ENCODE data around the gene GSTP1. TPM values are rescaled to one million over a fixed set of nuclear protein-coding genes. Genes with fewer than 3 reads are reported as not detected.
A peak's percentile ranks its signal among the peaks of the same experiment; 100 is the strongest.
"Not testable (repeated sequence)": the region's sequence is repeated elsewhere in the genome, so short reads cannot be mapped to it uniquely, and the experiment has no call there.

The GSTP1 gene
- total RNA-seq, 1 donor from 2014 or later, result 978 TPM

DNA sequence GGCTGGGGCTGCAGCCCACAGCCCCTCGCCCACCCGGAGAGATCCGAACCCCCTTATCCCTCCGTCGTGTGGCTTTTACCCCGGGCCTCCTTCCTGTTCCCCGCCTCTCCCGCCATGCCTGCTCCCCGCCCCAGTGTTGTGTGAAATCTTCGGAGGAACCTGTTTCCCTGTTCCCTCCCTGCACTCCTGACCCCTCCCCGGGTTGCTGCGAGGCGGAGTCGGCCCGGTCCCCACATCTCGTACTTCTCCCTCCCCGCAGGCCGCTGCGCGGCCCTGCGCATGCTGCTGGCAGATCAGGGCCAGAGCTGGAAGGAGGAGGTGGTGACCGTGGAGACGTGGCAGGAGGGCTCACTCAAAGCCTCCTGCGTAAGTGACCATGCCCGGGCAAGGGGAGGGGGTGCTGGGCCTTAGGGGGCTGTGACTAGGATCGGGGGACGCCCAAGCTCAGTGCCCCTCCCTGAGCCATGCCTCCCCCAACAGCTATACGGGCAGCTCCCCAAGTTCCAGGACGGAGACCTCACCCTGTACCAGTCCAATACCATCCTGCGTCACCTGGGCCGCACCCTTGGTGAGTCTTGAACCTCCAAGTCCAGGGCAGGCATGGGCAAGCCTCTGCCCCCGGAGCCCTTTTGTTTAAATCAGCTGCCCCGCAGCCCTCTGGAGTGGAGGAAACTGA is 731 bp downstream of the GSTP1 start:
- H3K9me3 Mint-ChIP-seq (ENCODE audit: low read depth), result no peaks in the 10 kb centered on the region
- TF ChIP-seq CTCF (IDR thresholded peaks at IDR 0.05; ENCODE audit: unreplicated experiment), result no peak

DNA sequence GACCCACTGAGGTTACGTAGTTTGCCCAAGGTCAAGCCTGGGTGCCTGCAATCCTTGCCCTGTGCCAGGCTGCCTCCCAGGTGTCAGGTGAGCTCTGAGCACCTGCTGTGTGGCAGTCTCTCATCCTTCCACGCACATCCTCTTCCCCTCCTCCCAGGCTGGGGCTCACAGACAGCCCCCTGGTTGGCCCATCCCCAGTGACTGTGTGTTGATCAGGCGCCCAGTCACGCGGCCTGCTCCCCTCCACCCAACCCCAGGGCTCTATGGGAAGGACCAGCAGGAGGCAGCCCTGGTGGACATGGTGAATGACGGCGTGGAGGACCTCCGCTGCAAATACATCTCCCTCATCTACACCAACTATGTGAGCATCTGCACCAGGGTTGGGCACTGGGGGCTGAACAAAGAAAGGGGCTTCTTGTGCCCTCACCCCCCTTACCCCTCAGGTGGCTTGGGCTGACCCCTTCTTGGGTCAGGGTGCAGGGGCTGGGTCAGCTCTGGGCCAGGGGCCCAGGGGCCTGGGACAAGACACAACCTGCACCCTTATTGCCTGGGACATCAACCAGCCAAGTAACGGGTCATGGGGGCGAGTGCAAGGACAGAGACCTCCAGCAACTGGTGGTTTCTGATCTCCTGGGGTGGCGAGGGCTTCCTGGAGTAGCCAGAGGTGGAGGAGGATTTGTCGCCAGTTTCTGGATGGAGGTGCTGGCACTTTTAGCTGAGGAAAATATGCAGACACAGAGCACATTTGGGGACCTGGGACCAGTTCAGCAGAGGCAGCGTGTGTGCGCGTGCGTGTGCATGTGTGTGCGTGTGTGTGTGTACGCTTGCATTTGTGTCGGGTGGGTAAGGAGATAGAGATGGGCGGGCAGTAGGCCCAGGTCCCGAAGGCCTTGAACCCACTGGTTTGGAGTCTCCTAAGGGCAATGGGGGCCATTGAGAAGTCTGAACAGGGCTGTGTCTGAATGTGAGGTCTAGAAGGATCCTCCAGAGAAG is 1.6 kb downstream of the GSTP1 start:
- Mint-ChIP-seq H3K27me3 (no peaks in the 10 kb centered on the region), H3K9me3 (ENCODE audit: low read depth) (no peaks in the 10 kb centered on the region), H3K27ac (peak overlapping the region; percentile 95), H3K4me3 (ENCODE audit: low read depth) (peak overlapping the region; percentile 87), H3K36me3 (ENCODE audit: insufficient read depth) (peaks cover 28% of the 10 kb centered on the region), H3K4me1 (ENCODE audit: low read depth) (peaks cover 46% of the 10 kb centered on the region)
- no peak for TF ChIP-seq CTCF (IDR thresholded peaks at IDR 0.05; ENCODE audit: unreplicated experiment)
- DNase-seq (ENCODE audit: low spot score, unreplicated experiment), result no peak

More for the DNA sequence above, 731 bp downstream of the GSTP1 start:
- Mint-ChIP-seq H3K4me1 (ENCODE audit: low read depth) (peaks cover 53% of the 10 kb centered on the region), H3K36me3 (ENCODE audit: insufficient read depth) (peaks cover 27% of the 10 kb centered on the region), H3K27ac (peak overlapping the region; percentile 95), H3K4me3 (ENCODE audit: low read depth) (peak overlapping the region; percentile 87), H3K27me3 (no peaks in the 10 kb centered on the region)
- DNase-seq (ENCODE audit: low spot score, unreplicated experiment), result peak; percentile 48

DNA sequence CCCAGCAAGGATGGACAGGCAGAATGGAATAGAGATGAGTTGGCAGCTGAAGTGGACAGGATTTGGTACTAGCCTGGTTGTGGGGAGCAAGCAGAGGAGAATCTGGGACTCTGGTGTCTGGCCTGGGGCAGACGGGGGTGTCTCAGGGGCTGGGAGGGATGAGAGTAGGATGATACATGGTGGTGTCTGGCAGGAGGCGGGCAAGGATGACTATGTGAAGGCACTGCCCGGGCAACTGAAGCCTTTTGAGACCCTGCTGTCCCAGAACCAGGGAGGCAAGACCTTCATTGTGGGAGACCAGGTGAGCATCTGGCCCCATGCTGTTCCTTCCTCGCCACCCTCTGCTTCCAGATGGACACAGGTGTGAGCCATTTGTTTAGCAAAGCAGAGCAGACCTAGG is 2.3 kb downstream of the GSTP1 start:
- DNase-seq (ENCODE audit: low spot score, unreplicated experiment), result no peak
- peak overlapping the region; percentile 87 for H3K4me3 Mint-ChIP-seq (ENCODE audit: low read depth)
- H3K9me3 Mint-ChIP-seq (ENCODE audit: low read depth), result no peaks in the 10 kb centered on the region
- H3K27me3 Mint-ChIP-seq, result no peaks in the 10 kb centered on the region
- peaks cover 31% of the 10 kb centered on the region for H3K36me3 Mint-ChIP-seq (ENCODE audit: insufficient read depth)
- no peak for TF ChIP-seq CTCF (IDR thresholded peaks at IDR 0.05; ENCODE audit: unreplicated experiment)
- H3K4me1 Mint-ChIP-seq (ENCODE audit: low read depth), result peaks cover 40% of the 10 kb centered on the region
- H3K27ac Mint-ChIP-seq, result peak overlapping the region; percentile 84

DNA sequence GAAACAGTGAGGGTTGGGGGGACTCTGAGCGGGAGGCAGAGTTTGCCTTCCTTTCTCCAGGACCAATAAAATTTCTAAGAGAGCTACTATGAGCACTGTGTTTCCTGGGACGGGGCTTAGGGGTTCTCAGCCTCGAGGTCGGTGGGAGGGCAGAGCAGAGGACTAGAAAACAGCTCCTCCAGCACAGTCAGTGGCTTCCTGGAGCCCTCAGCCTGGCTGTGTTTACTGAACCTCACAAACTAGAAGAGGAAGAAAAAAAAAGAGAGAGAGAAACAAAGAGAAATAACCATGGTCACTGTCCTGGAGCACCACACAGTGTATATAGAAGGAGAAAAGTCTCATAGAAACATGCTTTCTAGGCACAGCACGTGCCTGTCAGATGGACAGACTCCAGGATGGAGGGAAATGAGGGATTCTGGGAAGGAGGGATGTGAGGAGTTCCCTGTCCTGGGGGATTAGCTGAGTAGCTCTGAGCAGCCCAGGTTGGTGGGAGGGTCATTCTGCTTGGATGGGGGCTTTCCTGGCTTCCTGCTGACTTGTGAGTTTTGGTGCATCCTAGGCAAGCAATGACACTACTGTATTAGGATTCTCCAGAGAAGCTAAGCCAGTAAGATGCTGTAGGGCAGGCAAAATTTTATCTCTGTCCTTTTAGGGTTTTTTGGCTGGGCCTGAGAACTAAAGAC is 3.1 kb downstream of the GSTP1 start:
- Mint-ChIP-seq H3K36me3 (ENCODE audit: insufficient read depth) (peaks cover 31% of the 10 kb centered on the region), H3K9me3 (ENCODE audit: low read depth) (no peaks in the 10 kb centered on the region), H3K4me3 (ENCODE audit: low read depth) (peak overlapping the region; percentile 35), H3K4me1 (ENCODE audit: low read depth) (peaks cover 32% of the 10 kb centered on the region), H3K27me3 (no peaks in the 10 kb centered on the region), H3K27ac (peak overlapping the region; percentile 21)
- no peak for TF ChIP-seq CTCF (IDR thresholded peaks at IDR 0.05; ENCODE audit: unreplicated experiment)
- DNase-seq (ENCODE audit: low spot score, unreplicated experiment), result no peak

DNA sequence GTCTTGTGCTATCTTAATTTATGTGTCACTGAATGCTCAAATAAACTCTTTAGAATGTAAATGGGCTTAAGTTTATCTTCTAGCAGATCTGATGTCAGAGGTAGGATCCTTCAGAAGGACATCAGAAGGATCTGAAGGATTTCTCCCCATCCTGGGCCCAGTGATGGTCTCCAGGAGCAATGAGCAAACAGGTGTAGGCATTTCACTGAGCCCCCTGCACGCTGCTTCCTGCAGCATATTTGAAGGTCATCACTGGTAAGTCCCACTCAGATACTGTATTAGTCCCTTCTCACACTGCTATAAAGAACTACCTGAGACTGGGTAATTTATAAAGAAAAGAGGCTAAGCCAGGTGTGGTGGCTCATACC is 4.5 kb downstream of the GSTP1 start:
- peaks cover 22% of the 10 kb centered on the region for H3K4me1 Mint-ChIP-seq (ENCODE audit: low read depth)
- DNase-seq (ENCODE audit: low spot score, unreplicated experiment), result no peak
- no peaks in the 10 kb centered on the region for H3K27me3 Mint-ChIP-seq
- peaks cover 31% of the 10 kb centered on the region for H3K36me3 Mint-ChIP-seq (ENCODE audit: insufficient read depth)
- TF ChIP-seq CTCF (IDR thresholded peaks at IDR 0.05; ENCODE audit: unreplicated experiment), result no peak
- no peaks in the 10 kb centered on the region for H3K9me3 Mint-ChIP-seq (ENCODE audit: low read depth)
- H3K4me3 Mint-ChIP-seq (ENCODE audit: low read depth), result no peak overlapping the region
- peak overlapping the region; percentile 62 for H3K27ac Mint-ChIP-seq

DNA sequence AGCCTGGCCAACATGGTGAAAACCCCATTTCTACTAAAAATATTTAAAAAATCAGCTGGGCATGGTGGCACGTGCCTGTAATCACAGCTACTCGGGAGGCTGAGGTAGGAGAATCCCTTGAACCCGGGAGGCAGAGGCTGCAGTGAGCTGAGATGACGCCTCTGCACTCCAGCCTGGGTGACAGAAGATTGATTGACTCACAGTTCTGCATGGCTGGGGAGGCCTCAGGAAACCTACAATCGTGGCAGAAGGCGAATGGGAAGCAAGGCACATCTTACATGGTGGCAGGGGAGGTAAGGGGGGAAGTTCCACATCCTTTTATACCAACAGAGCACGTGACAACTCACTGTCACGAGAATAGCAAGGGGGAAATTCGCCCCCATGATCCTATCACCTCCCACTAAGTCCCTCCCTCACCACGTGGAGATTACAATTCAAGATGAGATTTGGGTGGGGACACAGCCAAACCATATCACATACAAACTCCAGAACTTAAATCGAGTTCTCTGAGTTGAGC is 5.3 kb downstream of the GSTP1 start:
- H3K27me3 Mint-ChIP-seq, result not testable (repeated sequence)
- H3K36me3 Mint-ChIP-seq (ENCODE audit: insufficient read depth), result peaks cover 31% of the 10 kb centered on the region

More for the DNA sequence above, 5.3 kb downstream of the GSTP1 start:
- H3K27ac Mint-ChIP-seq; DNase-seq (ENCODE audit: low spot score, unreplicated experiment); H3K4me3 Mint-ChIP-seq (ENCODE audit: low read depth); H3K9me3 Mint-ChIP-seq (ENCODE audit: low read depth): not testable (repeated sequence)
- H3K4me1 Mint-ChIP-seq (ENCODE audit: low read depth), result peaks cover 22% of the 10 kb centered on the region

Data from progenitor cell of endocrine pancreas (in vitro differentiated cells).